Activated CD4-positive, CD25-positive, alpha-beta regulatory T cell treated with anti-CD3 and anti-CD28 coated beads, Interleukin-2, amount 50 U/mL, for 72 hours (primary cell): ENCODE data around the gene PIP5K1B.
A peak's percentile ranks its signal among the peaks of the same experiment; 100 is the strongest.

ENCODE experiments used
- DNase-seq: peaks from one replicate; pipeline ENCODE4 v3.0.0; 2021

PIP5K1B gene

GRCh38 chr9:68777070-68777763 lies 72.2 kb downstream of the PIP5K1B start:
- DNase-seq: no peak

- no peak for DNase-seq
Observed at GRCh38 chr9:68778635-68779034, 73.6 kb downstream of the PIP5K1B start.

- DNase-seq: peak; percentile 96
Observed at GRCh38 chr9:68779558-68780379, 74.7 kb downstream of the PIP5K1B start.

GRCh38 chr9:68780380-68780712 lies 75.3 kb downstream of the PIP5K1B start:
- DNase-seq: no peak

GRCh38 chr9:68780720-68781119 lies 75.7 kb downstream of the PIP5K1B start:
- no peak for DNase-seq

GRCh38 chr9:68781928-68782327 lies 76.9 kb downstream of the PIP5K1B start:
- no peak for DNase-seq

GRCh38 chr9:68782546-68782945 lies 77.5 kb downstream of the PIP5K1B start:
- DNase-seq: no peak

GRCh38 chr9:68785965-68786364 lies 80.9 kb downstream of the PIP5K1B start:
- no peak for DNase-seq

GRCh38 chr9:68791169-68791568 lies 86.1 kb downstream of the PIP5K1B start:
- no peak for DNase-seq

GRCh38 chr9:68793605-68794343 lies 88.7 kb downstream of the PIP5K1B start:
- no peak for DNase-seq

GRCh38 chr9:68794898-68795297 lies 89.9 kb downstream of the PIP5K1B start:
- no peak for DNase-seq

GRCh38 chr9:68795411-68795810 lies 90.4 kb downstream of the PIP5K1B start:
- no peak for DNase-seq

GRCh38 chr9:68797116-68797515 lies 92.1 kb downstream of the PIP5K1B start:
- DNase-seq: no peak

- no peak for DNase-seq
Observed at GRCh38 chr9:68798423-68798822, 93.4 kb downstream of the PIP5K1B start.

- DNase-seq: no peak
Observed at GRCh38 chr9:68800836-68801235, 95.8 kb downstream of the PIP5K1B start.

GRCh38 chr9:68802525-68803015 lies 97.5 kb downstream of the PIP5K1B start:
- DNase-seq: peak; percentile 37

- no peak for DNase-seq
Observed at GRCh38 chr9:68804911-68805889, 100.2 kb downstream of the PIP5K1B start.

- no peak for DNase-seq
Observed at GRCh38 chr9:68805890-68806517, 101.0 kb downstream of the PIP5K1B start.

GRCh38 chr9:68808338-68808890 lies 103.4 kb downstream of the PIP5K1B start:
- no peak for DNase-seq

GRCh38 chr9:68817079-68817875 lies 112.2 kb downstream of the PIP5K1B start:
- no peak for DNase-seq

GRCh38 chr9:68819065-68819464 lies 114.0 kb downstream of the PIP5K1B start:
- no peak for DNase-seq
